Measurements from ENCODE around the gene DTYMK.

Gene DTYMK

DNA sequence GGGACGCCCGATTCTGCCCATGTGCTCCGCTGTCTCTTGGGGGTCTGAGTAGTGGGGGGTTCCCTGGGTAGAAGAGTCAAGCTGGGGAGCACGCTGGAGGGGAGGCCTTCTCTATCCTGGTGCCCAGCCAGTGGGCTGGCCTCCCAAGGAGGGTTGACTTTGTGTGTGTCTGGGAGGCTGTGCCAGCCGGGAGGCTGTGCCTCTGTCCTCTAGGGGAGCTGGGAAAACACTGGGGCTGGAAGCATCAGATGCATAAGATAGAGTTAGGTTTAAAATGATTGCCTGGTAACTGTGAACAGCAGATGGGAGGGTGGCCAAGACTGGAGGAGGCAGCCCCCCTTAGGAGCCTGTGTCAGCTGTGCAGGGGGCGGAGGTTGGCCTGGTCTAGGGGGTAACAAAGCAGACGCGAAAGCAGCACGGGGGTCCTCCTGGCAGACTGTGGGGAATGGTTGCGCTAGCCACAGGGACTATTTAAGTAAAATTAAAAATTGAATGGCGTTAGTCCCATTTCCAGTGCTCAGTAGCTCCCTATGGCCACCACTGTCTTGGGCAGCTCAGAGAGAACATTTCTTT is 16.5 kb upstream of the DTYMK start:
- no peak for FAIRE-seq

DNA sequence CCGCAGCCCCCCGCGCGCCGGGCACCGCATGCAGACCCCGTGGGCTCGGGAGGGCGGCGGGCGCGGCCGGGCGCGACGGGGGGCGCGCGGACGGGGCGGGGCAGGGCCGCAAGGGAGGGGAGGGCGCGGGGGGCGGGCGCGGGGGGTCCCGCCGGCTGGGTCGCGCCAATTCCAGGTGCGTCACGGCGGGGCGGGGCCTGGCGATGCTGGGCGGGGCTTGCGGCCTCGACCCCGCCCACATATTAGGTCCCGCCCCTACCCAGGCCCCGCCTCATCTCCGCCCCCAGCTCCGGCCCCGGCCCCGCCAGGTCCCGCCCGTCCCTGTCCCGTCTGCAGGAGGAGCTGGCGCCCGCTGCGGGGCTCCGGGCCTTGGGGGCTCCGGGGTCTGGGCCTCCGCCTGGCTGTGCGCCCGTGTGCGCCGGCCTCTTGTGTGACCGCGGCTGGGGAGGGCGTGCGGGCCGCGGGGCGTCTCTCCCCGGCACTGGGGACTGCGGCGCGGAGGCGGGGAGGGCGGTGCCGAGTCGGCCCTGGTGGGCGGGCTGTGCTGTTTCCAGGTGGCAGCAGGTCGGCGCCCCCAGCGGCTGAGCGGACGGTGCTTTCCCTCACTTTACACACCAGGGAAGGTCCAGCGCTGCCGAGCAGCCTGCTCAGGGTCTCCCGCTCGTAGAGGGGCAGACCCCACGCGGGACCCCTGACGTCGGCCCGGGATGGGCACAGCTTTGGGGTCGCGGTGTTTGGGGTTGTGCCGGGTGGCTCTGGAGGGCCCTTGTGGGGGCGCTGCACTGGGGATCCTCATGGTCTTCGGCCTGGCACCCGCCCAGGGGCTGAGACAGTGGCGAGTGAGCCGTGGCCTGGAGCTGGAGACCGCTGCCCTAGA is 15.8 kb upstream of the DTYMK start:
- FAIRE-seq = no peak

DNA sequence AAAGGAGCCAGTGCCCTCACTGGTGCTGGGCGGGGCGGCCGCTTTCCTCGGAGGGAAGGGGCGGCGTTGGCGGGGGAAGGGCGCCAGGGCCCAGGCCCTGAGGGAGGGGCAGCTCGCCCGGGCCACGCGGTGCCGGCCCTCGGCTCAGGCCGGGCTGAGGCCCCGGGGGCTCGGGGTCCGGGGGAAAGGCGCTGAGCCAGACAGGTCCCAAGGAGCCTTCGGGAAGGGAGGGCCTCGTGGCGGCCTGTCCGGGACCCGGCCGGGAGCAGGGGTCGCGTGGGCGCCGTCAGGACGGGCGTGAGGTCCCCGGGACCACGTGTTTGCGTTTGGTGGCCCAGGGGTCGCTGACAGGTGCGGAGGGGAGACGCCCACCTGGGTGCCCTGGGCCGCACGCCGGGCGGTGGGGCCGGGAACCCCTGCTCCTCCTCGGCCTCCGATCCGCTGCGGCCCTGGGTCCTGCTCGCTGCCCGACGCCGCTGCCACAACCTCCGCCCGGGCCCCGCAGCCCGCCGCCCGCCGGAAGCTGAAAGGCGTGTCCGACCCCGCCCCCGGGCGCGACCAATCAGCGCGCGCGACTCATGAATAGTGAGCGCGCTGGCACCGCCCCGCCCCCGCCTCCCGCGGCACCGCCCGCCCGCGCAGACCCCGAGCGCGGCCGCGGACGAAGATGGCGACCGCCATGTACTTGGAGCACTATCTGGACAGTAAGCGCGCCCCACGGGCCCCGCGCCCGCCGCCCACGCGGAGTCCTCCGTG is 15.0 kb upstream of the DTYMK start, which contains the start of gene ING5:
ING5 (plus strand) TSS at position 641 of the 756 bp plus-strand sequence; CDS start at position 668, 27 bp downstream.
- FAIRE-seq = no peak

DNA sequence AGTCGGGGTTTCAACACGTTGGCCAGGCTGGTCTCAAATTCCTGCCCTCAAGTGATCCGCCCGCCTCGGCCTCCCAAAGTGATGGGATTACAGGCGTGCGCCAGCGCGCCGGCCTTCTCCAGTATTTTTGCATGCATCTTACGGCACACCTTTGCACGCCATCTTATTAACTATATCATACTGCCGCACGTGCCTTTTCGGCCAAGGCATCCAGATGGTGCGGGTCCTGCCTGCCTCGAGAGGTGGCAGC is 14.5 kb upstream of the DTYMK start:
- no peak for FAIRE-seq

DNA sequence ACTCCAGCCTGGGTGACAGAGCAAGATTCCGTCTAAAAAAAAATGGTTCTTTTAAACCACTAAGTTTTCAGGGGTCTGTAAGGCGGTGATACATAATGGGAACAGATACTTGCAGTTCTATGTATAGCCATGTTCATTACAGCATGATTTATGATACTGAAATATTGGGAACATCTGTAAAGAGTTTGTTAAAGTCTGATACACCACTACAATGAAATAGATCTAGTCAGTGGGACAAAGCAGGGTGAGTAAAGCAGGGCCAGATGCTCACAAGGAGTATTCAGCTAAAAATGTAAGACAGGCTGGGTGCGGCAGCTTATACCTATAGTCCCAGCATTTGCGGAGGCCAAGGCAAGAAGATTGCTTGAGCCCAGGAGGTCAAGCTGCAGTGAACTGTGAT is 9.0 kb upstream of the DTYMK start:
- FAIRE-seq = no peak

DNA sequence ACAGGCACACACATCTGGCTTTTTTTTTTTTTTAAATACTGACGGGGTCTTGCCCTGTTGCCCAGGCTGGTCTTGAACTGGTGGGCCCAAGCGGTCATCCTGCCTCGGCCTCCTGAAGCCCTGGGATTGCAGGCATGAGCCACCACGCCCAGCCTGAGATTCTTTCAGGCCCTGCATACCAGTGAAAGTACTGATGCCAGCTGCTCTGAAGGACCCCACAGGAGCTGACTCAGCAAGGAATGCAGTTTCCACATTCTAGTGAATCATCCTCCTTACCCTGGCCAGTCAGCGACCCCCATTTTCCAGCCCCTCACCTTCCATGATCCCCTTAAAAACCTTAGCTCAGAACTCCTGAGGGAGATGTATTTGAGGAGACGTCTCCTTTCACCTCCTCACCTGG is 5.8 kb upstream of the DTYMK start:
- FAIRE-seq = no peak

DNA sequence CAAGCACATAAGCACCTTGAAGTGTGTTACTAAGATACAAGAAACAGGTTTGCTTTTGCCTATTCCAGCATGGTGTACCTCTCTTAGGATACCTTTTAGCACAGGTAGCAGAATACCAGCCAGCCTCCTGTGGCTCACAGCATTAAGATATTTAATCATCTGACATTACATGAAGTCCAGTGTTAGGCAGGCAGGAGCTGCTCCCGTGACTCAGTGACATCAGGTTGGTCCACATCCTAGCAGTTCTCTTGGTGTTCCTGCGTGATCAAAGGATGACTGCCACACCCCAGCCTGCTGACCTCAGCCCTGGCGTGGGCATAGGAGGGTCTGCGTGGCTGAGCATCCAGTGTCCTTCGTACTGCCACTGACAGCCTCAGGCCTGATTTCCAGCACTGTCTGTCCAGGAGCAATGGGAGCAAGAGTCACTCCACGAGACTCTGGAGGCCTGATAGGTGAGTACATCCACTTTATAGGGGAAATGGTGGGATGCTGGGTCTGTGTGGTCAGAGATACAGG is 3.6 kb upstream of the DTYMK start:
- FAIRE-seq = no peak

DNA sequence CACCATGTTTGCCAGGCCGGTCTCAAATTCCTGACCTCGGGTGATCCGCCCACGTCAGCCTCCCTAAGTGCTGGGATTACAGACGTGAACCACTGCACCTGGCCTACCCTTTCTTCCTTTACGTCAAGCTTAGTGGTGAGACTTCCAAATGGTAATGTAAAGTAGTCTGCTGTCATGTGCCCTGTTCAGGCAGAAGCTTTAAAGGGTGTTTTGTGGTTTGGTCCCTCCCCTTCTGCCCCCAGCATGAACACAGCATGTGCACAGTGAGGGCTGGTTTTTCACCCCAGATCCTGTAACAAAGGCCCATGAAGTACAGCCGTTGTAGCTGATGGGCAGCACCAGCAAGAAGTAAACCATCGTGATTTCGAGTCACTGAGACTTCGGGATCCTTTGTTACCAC is 2.7 kb upstream of the DTYMK start:
- FAIRE-seq = no peak

DNA sequence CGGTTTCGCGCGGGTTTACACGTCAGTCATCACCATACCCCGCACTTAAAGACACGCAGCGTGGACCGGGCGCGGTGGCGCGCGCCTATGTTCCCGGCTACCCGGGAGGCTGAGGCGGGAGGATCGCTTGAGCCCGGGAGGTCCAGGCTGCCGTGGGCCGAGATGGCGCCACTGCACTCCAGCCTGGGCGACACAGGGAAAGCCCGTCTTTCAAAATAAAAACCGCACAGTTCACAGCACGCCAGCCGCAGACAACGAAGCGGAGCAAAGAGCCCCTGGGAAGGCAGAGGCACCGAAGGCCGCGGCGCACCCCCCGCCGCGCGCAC is 328 bp downstream of the DTYMK start:
- no peak for FAIRE-seq

DNA sequence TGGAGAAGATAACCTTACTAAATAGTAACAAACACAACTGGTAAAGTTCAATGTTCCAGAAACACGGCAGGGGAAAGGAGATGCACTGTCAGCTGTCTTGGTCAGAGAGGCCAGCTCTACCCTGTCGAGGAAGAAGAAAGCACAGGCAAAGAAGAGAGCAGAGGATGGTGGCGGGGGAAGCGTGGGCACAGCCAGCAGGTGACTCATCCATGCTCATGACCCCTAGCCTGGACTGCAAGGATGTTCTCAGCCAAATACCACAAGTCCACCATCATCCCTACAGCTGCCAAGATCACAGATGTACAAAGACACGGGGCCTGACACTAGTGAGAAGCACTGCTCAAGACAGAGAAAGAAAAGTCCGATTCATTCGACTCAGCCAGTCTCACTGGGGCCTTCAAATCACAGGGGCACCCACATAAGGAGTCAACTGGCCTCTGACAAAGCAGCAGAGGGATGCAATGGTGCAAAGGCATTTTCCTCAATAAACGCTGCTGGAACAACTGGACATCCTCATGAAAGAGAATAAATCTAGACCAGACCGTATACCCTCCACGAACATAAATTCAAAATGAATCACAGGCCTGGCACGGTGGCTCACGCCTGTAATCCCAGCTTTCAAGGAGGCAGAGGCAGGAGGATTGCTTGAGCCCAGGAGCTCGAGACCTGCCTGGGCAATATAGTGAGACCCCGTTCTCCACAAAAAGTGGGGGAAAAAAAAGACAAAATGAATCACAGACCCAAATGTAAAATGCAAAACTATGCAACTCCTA is 5.6 kb downstream of the DTYMK start:
- FAIRE-seq = no peak

DNA sequence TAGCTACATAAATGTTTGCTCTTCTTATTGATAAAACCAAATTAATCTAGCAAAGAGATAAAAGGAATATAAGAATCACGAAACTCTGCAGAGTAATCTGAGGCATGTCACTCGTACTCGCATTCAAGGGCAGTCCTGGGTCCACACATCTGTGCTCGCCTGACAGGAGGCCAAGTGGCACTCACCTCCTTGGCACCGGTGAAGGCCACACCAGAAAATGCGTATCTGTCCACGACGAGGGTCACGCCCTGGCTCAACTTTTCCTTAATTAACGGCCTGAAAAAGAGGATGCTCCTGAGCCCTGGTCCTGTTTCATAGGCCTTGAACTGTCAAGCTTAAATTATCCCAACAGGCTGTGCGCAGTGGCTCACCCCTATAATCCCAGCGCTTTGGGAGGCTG is 6.6 kb downstream of the DTYMK start:
- no peak for FAIRE-seq

DNA sequence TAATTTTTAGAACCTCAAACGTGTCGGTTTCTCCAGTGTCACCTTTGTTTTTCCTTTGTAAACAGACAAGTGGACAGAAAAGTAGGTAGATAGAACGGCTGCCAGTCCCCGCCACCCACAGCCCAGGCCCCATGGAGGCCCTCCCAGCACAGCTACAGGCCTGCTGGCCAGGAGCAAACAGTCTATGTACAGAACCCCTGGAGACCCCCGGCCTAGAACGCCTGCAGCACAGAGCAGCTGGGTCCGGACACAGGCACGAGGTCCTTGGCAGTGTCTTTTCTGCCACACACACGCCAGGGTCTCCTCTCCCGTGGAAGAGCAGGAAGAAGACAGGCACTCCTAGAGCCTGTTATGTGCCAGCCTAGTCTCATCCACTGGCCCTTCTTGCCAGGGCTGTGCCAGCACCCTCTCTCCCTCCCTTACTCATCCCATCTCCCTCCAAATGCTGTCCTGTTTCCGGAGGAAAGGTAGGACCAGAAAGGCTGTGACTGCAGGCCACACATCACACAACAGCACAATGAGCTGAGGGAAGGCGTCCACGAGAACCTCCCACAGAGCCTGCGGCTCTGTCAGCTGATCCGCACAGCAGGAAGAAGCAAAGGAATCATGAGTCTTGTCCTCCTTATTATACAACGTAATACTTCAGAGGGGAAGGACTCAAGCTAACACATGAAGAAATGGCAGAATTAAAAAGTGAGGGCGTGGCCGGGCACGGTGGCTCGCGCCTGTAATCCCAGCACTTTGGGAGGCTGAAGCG is 7.7 kb downstream of the DTYMK start:
- FAIRE-seq = no peak

DNA sequence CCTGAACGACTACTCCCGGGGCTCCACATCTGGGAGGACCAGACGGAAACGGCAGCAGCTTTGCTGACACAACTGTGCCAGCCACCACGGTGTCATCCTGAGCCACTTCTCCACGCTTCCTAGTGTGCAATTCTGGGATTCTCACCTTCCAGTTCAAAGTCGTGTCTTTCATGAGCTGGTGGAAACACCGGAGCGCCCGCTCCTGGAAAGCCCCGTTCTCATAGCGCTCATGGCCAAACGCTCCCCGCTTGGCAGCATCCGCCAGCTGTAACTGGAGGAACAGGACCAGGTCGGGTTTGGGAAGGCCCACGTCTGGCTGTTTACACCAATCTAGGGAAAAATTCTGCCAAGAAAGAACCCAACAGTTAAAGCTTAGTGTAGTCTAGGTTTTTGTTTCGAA is 8.3 kb downstream of the DTYMK start:
- FAIRE-seq = no peak

DNA sequence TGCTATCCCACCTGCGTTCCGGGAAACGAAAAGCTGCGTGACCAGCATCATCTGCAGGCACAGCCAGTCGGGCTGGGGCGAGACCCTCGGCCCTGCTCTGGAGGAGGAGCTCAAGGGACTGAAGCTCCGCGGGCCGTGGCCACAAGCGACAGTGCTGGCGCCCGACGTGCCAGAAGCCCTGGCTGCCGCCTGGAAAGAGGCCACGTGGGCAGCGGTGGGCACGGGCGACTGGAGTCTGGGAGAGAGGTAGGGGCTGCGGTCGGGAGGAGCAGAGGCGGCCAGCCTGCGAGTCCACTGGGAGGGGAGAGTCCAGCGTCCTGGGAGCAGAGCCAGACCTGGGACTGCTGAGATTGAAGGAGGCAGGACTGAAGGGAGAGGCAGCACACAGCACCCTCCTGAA is 9.2 kb downstream of the DTYMK start:
- no peak for FAIRE-seq

DNA sequence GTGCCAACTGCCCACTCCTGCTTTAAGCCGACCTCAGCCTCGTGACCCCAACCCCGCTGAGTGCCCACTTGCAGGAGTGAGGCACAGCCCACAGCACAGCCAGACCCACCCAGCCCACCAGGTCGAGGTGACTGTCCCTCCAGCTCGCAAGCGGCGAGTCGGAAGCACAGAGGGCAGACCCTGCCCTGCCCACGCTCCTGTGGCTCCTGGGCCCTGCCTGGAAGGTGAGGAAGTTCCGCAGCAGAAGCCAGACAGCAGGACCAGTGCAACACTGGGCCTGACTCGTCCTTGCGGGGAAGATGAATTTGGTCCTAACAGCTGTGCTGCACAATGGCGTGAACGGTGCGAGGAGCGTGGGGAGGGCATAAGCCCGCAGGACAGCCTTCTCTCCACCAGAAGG is 9.9 kb downstream of the DTYMK start:
- FAIRE-seq = no peak

DNA sequence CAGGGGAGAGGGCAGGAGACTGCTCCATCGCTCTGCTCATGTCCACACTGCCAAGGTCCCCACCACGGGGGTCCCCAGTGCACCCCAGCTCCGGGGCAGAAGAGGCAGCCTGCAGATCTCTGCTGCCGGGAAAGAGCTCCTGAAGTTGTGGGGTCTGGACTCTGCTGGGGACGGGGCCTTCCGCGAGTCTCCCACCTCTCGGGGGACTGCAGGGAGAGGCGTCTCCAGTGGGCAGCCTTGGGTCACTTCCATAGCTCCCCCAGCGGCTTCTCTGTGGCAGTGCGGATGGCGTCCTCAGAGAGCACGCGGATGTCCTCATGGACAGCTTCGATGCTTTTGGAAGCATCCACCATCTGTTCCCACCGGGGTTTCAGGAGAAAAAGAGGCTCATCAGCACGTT is 10.7 kb downstream of the DTYMK start:
- FAIRE-seq = no peak

DNA sequence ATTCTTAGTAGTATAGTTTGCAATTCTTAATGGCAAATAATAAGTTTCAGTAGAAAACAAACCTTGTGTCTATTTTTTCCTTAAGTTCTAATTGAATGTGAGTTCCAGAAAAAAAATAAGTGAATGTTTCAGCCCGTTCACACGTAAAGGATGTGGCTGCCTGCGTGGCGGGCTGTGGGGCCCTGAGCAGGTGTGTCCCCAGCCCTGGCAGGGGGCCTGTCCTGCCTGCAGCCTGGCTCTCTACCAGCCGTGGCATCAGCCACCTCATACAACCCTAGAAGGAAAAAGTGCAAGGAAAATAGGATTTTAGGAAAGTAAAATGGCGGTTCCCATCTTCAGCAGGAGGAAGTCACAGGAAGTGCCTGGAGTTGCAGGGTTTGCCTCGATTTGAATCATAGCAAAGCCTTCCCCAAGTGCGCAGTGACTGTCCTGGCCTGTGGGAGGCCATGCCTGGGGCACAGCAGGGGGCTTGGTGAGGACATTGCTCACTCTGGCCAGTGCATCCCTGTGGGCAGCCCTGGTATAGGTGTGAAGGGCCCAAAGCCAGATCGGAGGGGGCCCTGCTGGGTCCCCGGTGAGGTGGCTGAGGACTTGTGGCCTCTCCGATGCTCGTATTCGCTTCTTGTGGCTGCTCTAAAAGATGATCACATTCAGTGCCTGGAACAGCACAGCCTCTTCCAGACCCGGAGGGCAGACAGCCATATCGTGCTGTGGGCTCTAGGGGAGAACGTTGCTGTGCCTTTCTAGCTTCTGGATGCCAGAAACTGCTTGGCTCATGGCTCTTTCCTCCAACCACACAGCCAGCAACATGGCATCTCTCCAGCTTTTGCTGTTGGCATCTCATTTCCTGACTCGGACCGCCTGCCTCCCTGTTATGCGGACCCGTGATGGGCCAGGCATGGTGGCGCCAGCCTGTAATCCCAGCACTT is 12.6 kb downstream of the DTYMK start:
- no peak for FAIRE-seq

DNA sequence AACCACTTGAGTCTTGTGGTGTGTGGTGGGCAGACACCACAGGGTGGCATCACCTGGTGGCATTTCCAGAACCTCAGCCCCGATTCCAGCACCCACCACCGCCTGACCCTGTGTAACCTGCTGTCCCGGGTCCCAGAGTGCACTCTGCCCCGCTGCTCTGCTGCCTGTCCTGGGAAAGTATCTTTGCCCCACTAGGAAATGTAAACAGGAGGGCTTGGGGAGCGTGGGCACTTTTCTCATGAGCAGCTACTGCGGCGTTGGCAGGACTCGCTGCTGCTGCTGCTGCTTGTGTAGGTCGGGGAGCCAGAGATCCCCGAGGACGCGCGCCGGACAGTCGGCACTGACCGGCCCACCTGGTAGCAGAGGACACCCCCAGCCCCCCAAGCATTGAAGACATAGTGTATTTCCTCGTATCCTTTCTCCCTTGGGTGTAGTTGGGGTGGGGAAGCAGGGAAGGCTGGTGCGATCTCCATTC is 13.4 kb downstream of the DTYMK start:
- no peak for FAIRE-seq

DNA sequence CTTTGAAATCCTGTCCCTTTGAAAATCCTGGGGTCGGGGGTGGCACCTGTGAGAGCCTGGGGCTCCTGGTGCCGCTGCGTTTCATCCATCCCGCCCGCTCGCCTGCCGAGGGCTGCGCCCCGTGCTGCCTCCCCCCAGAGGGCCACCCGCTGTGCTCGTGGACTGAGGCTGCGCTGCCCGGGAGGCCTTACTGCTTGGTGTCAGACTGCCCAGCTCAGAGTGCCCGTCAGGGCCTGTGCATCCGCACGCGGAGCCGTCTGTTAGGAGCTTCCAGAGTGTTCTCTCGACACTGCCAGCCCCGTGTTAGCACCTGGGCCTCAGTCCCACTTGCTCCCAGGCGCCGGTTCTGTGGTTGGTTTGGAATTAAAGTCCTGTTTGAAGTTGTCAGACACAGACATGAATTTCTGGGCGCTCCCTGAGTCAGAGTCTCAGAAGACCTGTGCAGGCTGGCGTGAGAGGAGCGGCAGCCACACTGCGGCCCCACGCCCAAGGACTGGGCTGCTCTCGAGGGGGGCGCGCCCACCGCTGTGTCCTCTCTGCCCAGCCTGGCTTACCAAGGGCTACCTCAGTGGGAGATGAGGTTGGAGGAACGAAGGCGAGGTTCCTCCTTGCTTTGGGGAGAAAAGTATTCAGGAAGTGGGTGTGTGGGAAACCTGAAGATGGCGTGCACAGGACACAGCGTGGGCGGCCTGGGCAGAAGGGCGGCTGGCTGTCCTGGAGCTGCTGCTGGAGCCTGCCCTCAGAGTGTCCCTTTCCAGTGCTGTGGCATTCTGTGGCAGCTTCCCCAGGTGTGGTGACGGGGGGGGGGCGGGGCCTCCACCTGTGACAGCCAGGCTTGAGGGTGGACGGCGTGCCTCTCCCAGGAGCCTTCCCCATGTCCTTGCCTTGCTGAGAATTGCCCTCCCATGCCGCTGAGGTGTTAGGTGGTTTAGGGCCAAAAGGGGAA is 14.1 kb downstream of the DTYMK start:
- FAIRE-seq = no peak

Data from endometrium (tissue), 2 donors.